ENCODE measurements around the gene TDRD7.

The TDRD7 gene

DNA sequence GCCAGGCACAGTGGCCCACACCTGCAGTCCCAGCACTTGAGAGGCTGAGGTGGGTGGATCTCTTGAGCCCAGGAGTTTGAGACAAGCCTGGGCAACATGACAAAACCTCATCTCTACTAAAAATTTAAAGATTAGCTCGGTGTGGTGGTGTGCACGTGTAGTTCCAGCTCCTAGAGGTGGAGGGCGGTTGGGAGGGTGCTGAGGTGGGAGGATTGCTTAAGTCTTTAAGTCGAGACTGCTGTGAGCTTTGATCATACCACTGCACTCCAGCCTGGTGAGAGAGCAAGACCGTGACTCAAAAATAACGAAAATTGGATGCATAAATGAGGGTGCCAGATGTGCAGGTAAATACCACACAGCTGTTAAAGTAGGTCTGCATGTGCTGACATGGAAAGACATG lies 39.3 kb upstream of the TDRD7 start:
- no peak for DNase-seq (ENCODE audit: low spot score)
- ATAC-seq (ENCODE audit: low read depth) = no peak
- no peaks in the 10 kb centered on the region for H3K27me3 ChIP-seq (ENCODE audit: insufficient read depth, poor library complexity, severe bottlenecking)
- H3K4me3 ChIP-seq (ENCODE audit: severe bottlenecking) = no peak overlapping the region
- H3K9me3 ChIP-seq (ENCODE audit: severe bottlenecking) = peaks cover 2% of the 10 kb centered on the region
- H3K27ac ChIP-seq (ENCODE audit: poor library complexity, severe bottlenecking) = no peak overlapping the region
- TF ChIP-seq, protein P1, sequence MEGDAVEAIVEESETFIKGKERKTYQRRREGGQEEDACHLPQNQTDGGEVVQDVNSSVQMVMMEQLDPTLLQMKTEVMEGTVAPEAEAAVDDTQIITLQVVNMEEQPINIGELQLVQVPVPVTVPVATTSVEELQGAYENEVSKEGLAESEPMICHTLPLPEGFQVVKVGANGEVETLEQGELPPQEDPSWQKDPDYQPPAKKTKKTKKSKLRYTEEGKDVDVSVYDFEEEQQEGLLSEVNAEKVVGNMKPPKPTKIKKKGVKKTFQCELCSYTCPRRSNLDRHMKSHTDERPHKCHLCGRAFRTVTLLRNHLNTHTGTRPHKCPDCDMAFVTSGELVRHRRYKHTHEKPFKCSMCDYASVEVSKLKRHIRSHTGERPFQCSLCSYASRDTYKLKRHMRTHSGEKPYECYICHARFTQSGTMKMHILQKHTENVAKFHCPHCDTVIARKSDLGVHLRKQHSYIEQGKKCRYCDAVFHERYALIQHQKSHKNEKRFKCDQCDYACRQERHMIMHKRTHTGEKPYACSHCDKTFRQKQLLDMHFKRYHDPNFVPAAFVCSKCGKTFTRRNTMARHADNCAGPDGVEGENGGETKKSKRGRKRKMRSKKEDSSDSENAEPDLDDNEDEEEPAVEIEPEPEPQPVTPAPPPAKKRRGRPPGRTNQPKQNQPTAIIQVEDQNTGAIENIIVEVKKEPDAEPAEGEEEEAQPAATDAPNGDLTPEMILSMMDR (IDR thresholded peaks at IDR 0.05; ENCODE audit: poor library complexity, severe bottlenecking) = no peak
- H3K4me1 ChIP-seq (ENCODE audit: insufficient read depth, poor library complexity, severe bottlenecking) = no peaks in the 10 kb centered on the region
- no peaks in the 10 kb centered on the region for H3K36me3 ChIP-seq (ENCODE audit: low read depth)

GRCh38 chr9:97373331-97373730 lies 38.6 kb upstream of the TDRD7 start:
- no peaks in the 10 kb centered on the region for H3K36me3 ChIP-seq (ENCODE audit: low read depth)
- H3K4me3 ChIP-seq (ENCODE audit: severe bottlenecking) = no peak overlapping the region
- TF ChIP-seq, protein P1 (IDR thresholded peaks at IDR 0.05; ENCODE audit: poor library complexity, severe bottlenecking) = no peak
- no peak for ATAC-seq (ENCODE audit: low read depth)
- no peak overlapping the region for H3K27ac ChIP-seq (ENCODE audit: poor library complexity, severe bottlenecking)
- peaks cover 2% of the 10 kb centered on the region for H3K9me3 ChIP-seq (ENCODE audit: severe bottlenecking)
- no peak for DNase-seq (ENCODE audit: low spot score)
- no peaks in the 10 kb centered on the region for H3K27me3 ChIP-seq (ENCODE audit: insufficient read depth, poor library complexity, severe bottlenecking)
- no peaks in the 10 kb centered on the region for H3K4me1 ChIP-seq (ENCODE audit: insufficient read depth, poor library complexity, severe bottlenecking)

DNA sequence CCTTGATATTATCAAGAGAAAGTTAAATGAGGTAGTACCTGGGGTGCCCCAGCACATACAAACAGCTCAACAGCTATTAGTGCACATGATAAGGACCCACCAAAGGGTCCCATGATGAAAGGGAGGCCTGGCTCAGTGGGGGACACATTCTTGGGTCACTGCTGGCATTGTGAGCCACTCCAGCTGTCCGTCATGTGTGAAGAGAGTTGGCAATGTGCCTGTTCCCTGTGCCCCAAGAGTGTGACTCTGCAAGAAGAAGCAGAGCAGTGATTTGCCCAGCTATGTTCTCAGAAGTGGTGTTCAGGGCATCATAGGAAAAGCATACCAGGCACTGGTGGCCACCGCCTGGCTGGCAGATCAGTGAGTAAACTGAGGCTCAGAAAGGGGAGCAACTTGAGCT lies 37.1 kb upstream of the TDRD7 start:
- TF ChIP-seq, protein P1 (IDR thresholded peaks at IDR 0.05; ENCODE audit: poor library complexity, severe bottlenecking) = no peak
- no peak for DNase-seq (ENCODE audit: low spot score)
- Histone ChIP-seq H3K4me1 (ENCODE audit: insufficient read depth, poor library complexity, severe bottlenecking) (no peaks in the 10 kb centered on the region), H3K27ac (ENCODE audit: poor library complexity, severe bottlenecking) (no peak overlapping the region), H3K36me3 (ENCODE audit: low read depth) (no peaks in the 10 kb centered on the region), H3K9me3 (ENCODE audit: severe bottlenecking) (no peaks in the 10 kb centered on the region), H3K27me3 (ENCODE audit: insufficient read depth, poor library complexity, severe bottlenecking) (no peaks in the 10 kb centered on the region), H3K4me3 (ENCODE audit: severe bottlenecking) (no peak overlapping the region)
- ATAC-seq (ENCODE audit: low read depth) = no peak

DNA sequence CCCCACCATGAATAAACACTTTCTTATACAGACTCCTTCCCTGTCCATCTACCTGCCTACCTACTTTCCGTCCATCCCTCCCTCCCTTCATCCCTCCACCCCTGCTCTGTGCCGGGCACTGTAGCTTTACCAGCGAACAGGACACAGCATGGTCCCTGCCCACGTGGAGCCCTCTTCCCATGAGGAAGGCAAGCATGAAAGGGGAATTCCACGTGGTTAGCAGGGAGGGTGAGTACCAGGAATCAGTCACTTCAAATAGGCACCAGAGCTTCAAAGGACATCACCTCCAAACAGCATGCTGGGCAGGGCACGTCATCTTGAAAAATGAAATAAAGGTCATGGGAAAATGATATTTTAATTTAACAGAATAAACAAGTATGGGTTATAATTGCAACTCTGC lies 35.0 kb upstream of the TDRD7 start:
- no peak for ATAC-seq (ENCODE audit: low read depth)
- no peaks in the 10 kb centered on the region for H3K4me1 ChIP-seq (ENCODE audit: insufficient read depth, poor library complexity, severe bottlenecking)

GRCh38 chr9:97382099-97382718 lies 29.7 kb upstream of the TDRD7 start:
- Histone ChIP-seq H3K27me3 (ENCODE audit: insufficient read depth, poor library complexity, severe bottlenecking) (no peaks in the 10 kb centered on the region), H3K27ac (ENCODE audit: poor library complexity, severe bottlenecking) (no peak overlapping the region), H3K4me3 (ENCODE audit: severe bottlenecking) (no peak overlapping the region), H3K4me1 (ENCODE audit: insufficient read depth, poor library complexity, severe bottlenecking) (no peaks in the 10 kb centered on the region), H3K36me3 (ENCODE audit: low read depth) (no peaks in the 10 kb centered on the region), H3K9me3 (ENCODE audit: severe bottlenecking) (no peaks in the 10 kb centered on the region)
- ATAC-seq (ENCODE audit: low read depth) (no peak), DNase-seq (ENCODE audit: low spot score) (no peak)
- TF ChIP-seq, protein P1 (IDR thresholded peaks at IDR 0.05; ENCODE audit: poor library complexity, severe bottlenecking) = no peak

More for the DNA sequence above, 35.0 kb upstream of the TDRD7 start:
- Histone ChIP-seq H3K4me3 (ENCODE audit: severe bottlenecking) (no peak overlapping the region), H3K27me3 (ENCODE audit: insufficient read depth, poor library complexity, severe bottlenecking) (no peaks in the 10 kb centered on the region), H3K36me3 (ENCODE audit: low read depth) (no peaks in the 10 kb centered on the region), H3K27ac (ENCODE audit: poor library complexity, severe bottlenecking) (no peak overlapping the region), H3K9me3 (ENCODE audit: severe bottlenecking) (no peaks in the 10 kb centered on the region)
- DNase-seq (ENCODE audit: low spot score) = no peak
- TF ChIP-seq, protein P1 (IDR thresholded peaks at IDR 0.05; ENCODE audit: poor library complexity, severe bottlenecking) = no peak
